SJSA1 (cell line): Measurements from ENCODE around the gene ANAPC4. TPM values are rescaled to one million over a fixed set of nuclear protein-coding genes. Genes with fewer than 3 reads are reported as not detected.
A peak's percentile ranks its signal among the peaks of the same experiment; 100 is the strongest.
"Not testable (repeated sequence)": the region's sequence is repeated elsewhere in the genome, so short reads cannot be mapped to it uniquely, and the experiment has no call there.

Experiments
- DNase-seq, 2 experiments: peaks; one replicate each; pipeline ENCODE4 v3.0.0-alpha.2; 2015 to 2020; ENCODE audit warnings: low spot score in 2 of 2, low read depth in 1 of 2
- H3K27ac ChIP-seq: fragments of 250-450 bp; sonication (Bioruptor Pico); 2 replicates; pipeline ENCODE4 v1.5.1; 2020; ENCODE audit warnings: mild to moderate bottlenecking, moderate library complexity
- H3K27me3 ChIP-seq: fragments of 250-450 bp; sonication (Bioruptor Pico); replicated peaks from 2 replicates; pipeline ENCODE4 v1.5.1; 2020; ENCODE audit warnings: mild to moderate bottlenecking, moderate library complexity
- H3K36me3 ChIP-seq: fragments of 250-450 bp; sonication (Bioruptor Pico); 2 replicates; pipeline ENCODE4 v1.5.1; 2020; ENCODE audit warnings: mild to moderate bottlenecking
- H3K4me1 ChIP-seq: fragments of 250-450 bp; sonication (Bioruptor Pico); replicated peaks from 2 replicates; pipeline ENCODE4 v1.6.1; 2021; ENCODE audit warnings: mild to moderate bottlenecking
- H3K4me3 ChIP-seq: fragments of 250-450 bp; sonication (Bioruptor Pico); 2 replicates; pipeline ENCODE4 v1.5.1; 2020; ENCODE audit warnings: mild to moderate bottlenecking
- H3K9me3 ChIP-seq: fragments of 250-450 bp; sonication (Bioruptor Pico); replicated peaks from 2 replicates; pipeline ENCODE4 v1.5.1; 2020; ENCODE audit warnings: mild to moderate bottlenecking
- total RNA-seq: library from RNA; depleted of rRNA; stranded (reverse); fragments of >200 nt; shearing (Covaris generic); gene quantifications from 2 replicates; pipeline ENCODE4 v1.2.3, GENCODE V29; 2014; rRNA removed

ANAPC4 gene
- total RNA-seq, result 11.7 and 14.2 TPM in 2 replicates

GRCh38 chr4:25376754-25377571 is at the start of gene ANAPC4:
Gene ANAPC4 (plus strand): TSS chr4:25377263. CDS start chr4:25377428, 165 bp downstream.
- no peaks in the 10 kb centered on the region for H3K9me3 ChIP-seq
- no peaks in the 10 kb centered on the region for H3K27me3 ChIP-seq
- peaks cover 5% of the 10 kb centered on the region; the same call in 1 of the 2 replicates for H3K36me3 ChIP-seq
- no peak within 1 kb of the TSS for H3K27ac ChIP-seq
- peak within 1 kb of the TSS; percentile 69 for H3K4me3 ChIP-seq
- peak; percentile 79 to 93 for DNase-seq
- peaks cover 3% of the 10 kb centered on the region; the same call in 1 of the 2 replicates for H3K4me1 ChIP-seq

- not testable (repeated sequence) for H3K27ac ChIP-seq
Observed at GRCh38 chr4:25328463-25328862, 48.6 kb upstream of the ANAPC4 start.

GRCh38 chr4:25330335-25330734 is 46.7 kb upstream of the ANAPC4 start:
- no peaks in the 10 kb centered on the region for H3K27me3 ChIP-seq
- H3K36me3 ChIP-seq, result no peaks in the 10 kb centered on the region
- no peak overlapping the region for H3K4me3 ChIP-seq
- no peaks in the 10 kb centered on the region for H3K9me3 ChIP-seq
- DNase-seq, result no peak
- no peak overlapping the region for H3K27ac ChIP-seq
- no peaks in the 10 kb centered on the region for H3K4me1 ChIP-seq

More at GRCh38 chr4:25328463-25328862, 48.6 kb upstream of the ANAPC4 start:
- not testable (repeated sequence) for DNase-seq, H3K9me3 ChIP-seq, H3K27me3 ChIP-seq, H3K4me1 ChIP-seq, H3K4me3 ChIP-seq, H3K36me3 ChIP-seq

GRCh38 chr4:25330905-25331808 is 45.9 kb upstream of the ANAPC4 start:
- DNase-seq, result no peak
- Histone ChIP-seq H3K27ac (no peak overlapping the region), H3K4me3 (no peak overlapping the region), H3K9me3 (no peaks in the 10 kb centered on the region), H3K27me3 (no peaks in the 10 kb centered on the region), H3K4me1 (no peaks in the 10 kb centered on the region), H3K36me3 (no peaks in the 10 kb centered on the region)

- no peak overlapping the region for H3K27ac ChIP-seq
- no peak overlapping the region for H3K4me3 ChIP-seq
- no peaks in the 10 kb centered on the region for H3K9me3 ChIP-seq
- H3K4me1 ChIP-seq, result no peaks in the 10 kb centered on the region
- H3K27me3 ChIP-seq, result no peaks in the 10 kb centered on the region
- DNase-seq, result no peak
- H3K36me3 ChIP-seq, result no peaks in the 10 kb centered on the region
Observed at GRCh38 chr4:25343671-25344070, 33.4 kb upstream of the ANAPC4 start.

GRCh38 chr4:25345744-25346143 is 31.3 kb upstream of the ANAPC4 start:
- no peak for DNase-seq
- no peak overlapping the region for H3K4me3 ChIP-seq
- no peaks in the 10 kb centered on the region for H3K9me3 ChIP-seq
- no peaks in the 10 kb centered on the region for H3K36me3 ChIP-seq
- H3K4me1 ChIP-seq, result no peaks in the 10 kb centered on the region
- no peak overlapping the region for H3K27ac ChIP-seq
- no peaks in the 10 kb centered on the region for H3K27me3 ChIP-seq

GRCh38 chr4:25346913-25347312 is 30.1 kb upstream of the ANAPC4 start:
- H3K27me3 ChIP-seq, result no peaks in the 10 kb centered on the region
- 0 out of 2 replicates have a peak, but pooled peaks cover 3% of the 10 kb centered on the region for H3K4me1 ChIP-seq
- no peak overlapping the region for H3K4me3 ChIP-seq
- no peaks in the 10 kb centered on the region for H3K9me3 ChIP-seq
- no peaks in the 10 kb centered on the region for H3K36me3 ChIP-seq
- no peak for DNase-seq
- no peak overlapping the region for H3K27ac ChIP-seq

- no peak for DNase-seq
- H3K9me3 ChIP-seq, result no peaks in the 10 kb centered on the region
Observed at GRCh38 chr4:25347473-25347872, 29.6 kb upstream of the ANAPC4 start.

GRCh38 chr4:25347971-25348370 is 29.1 kb upstream of the ANAPC4 start:
- no peak for DNase-seq
- no peaks in the 10 kb centered on the region for H3K9me3 ChIP-seq

More at GRCh38 chr4:25347473-25347872, 29.6 kb upstream of the ANAPC4 start:
- Histone ChIP-seq H3K36me3 (no peaks in the 10 kb centered on the region), H3K27me3 (no peaks in the 10 kb centered on the region), H3K27ac (no peak overlapping the region), H3K4me3 (no peak overlapping the region), H3K4me1 (0 out of 2 replicates have a peak, but pooled peaks cover 4% of the 10 kb centered on the region)

GRCh38 chr4:25350561-25350960 is 26.5 kb upstream of the ANAPC4 start:
- no peaks in the 10 kb centered on the region for H3K27me3 ChIP-seq
- DNase-seq, result no peak
- H3K9me3 ChIP-seq, result no peaks in the 10 kb centered on the region
- H3K4me1 ChIP-seq, result 0 out of 2 replicates have a peak, but pooled peaks cover 4% of the 10 kb centered on the region
- no peak overlapping the region for H3K27ac ChIP-seq
- no peaks in the 10 kb centered on the region for H3K36me3 ChIP-seq
- H3K4me3 ChIP-seq, result no peak overlapping the region

More at GRCh38 chr4:25347971-25348370, 29.1 kb upstream of the ANAPC4 start:
- Histone ChIP-seq H3K27me3 (no peaks in the 10 kb centered on the region), H3K4me3 (no peak overlapping the region), H3K27ac (no peak overlapping the region), H3K36me3 (no peaks in the 10 kb centered on the region), H3K4me1 (0 out of 2 replicates have a peak, but pooled peaks cover 4% of the 10 kb centered on the region)

- no peaks in the 10 kb centered on the region for H3K9me3 ChIP-seq
- DNase-seq, result peak in 1 of 2 experiments; percentile 12
- H3K27ac ChIP-seq, result peak overlapping the region; percentile 29
Observed at GRCh38 chr4:25351777-25352416, 25.2 kb upstream of the ANAPC4 start.

GRCh38 chr4:25356068-25356467 is 21.0 kb upstream of the ANAPC4 start:
- Histone ChIP-seq H3K27me3 (no peaks in the 10 kb centered on the region), H3K27ac (no peak overlapping the region), H3K4me3 (no peak overlapping the region), H3K36me3 (no peaks in the 10 kb centered on the region), H3K4me1 (0 out of 2 replicates have a peak, but pooled peaks cover 4% of the 10 kb centered on the region), H3K9me3 (no peaks in the 10 kb centered on the region)
- DNase-seq, result no peak

More at GRCh38 chr4:25351777-25352416, 25.2 kb upstream of the ANAPC4 start:
- Histone ChIP-seq H3K36me3 (no peaks in the 10 kb centered on the region), H3K4me1 (0 out of 2 replicates have a peak, but pooled peaks cover 4% of the 10 kb centered on the region), H3K27me3 (no peaks in the 10 kb centered on the region), H3K4me3 (no peak overlapping the region)
